ENCODE data around the gene MPL.

GRCh38 chr1:43293896-43294760 is 43.5 kb upstream of the MPL start:
- TF ChIP-seq POLR2A (IDR thresholded peaks at IDR 0.05; ENCODE audit: low read length): no peak
- TF ChIP-seq GATA1 (IDR thresholded peaks at IDR 0.05; ENCODE audit: low read depth, low read length): no peak
